Choroid plexus epithelial cell (primary cell): Measurements from ENCODE around the gene SRSF12.
A peak's percentile ranks its signal among the peaks of the same experiment; 100 is the strongest.

Experiments
- DNase-seq: peaks from one replicate; pipeline ENCODE4 v3.0.0-alpha.2; 2010; ENCODE audit warnings: low read depth
- H3K4me3 ChIP-seq: 2 replicates; pipeline ENCODE4 v1.5.1; 2011; ENCODE audit warnings: low read depth, mild to moderate bottlenecking, control low read depth, low read length, moderate library complexity
- TF ChIP-seq, protein P1 (sequence below): conservative IDR thresholded peaks from 2 replicates; pipeline ENCODE4 v1.5.1; 2011; ENCODE audit warnings: low read depth, mild to moderate bottlenecking, control low read depth, inconsistent platforms, low read length, moderate library complexity

Gene SRSF12

DNA sequence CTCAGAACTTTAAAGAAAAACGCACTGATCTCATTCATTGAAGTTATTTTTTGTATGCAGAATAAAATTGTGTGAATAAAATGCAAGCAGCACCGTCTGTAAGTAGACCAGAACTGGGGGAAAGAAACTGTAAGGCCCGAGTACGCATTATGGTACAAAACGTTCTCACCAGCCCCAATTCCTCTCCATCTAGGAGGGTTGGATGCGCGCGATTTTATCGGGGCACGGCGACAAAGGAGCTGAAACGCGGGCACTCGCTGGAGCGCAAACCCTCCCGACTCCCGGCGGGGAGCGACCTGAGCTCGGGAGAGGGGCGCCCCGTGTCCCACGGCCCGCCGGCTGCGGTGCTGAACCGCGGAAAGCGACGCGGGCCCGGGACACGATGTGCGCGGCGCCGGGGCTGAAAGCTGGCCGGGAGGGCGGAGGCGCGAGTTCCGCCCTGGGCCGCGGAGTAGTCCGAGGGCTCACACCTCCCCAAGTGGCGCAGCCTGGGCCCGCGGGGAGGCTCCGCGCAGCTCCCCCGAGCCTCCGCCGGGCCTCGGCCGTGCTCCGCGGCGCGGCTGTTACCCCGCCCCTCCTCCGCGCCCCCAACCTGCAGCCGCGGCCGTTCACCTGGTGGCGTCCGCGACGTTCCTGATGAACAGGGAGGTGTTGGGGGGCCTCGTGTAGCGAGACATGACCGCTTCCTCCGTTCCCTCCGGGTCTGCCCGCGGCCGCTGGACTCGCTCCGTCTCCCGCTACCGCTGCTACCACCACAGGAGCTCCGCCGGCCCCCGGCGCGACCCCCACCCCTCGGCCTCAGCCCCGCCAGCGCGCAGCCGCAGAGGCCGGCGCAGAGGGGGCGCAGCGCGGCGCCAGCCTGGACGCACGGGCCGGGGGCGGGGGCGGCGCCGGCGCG is at the start of gene SRSF12:
SRSF12 (minus strand) TSS at position 861 of the 898 bp plus-strand sequence; CDS start at position 677, 184 bp downstream.
- peak; percentile 27 for DNase-seq
- TF ChIP-seq, protein P1, sequence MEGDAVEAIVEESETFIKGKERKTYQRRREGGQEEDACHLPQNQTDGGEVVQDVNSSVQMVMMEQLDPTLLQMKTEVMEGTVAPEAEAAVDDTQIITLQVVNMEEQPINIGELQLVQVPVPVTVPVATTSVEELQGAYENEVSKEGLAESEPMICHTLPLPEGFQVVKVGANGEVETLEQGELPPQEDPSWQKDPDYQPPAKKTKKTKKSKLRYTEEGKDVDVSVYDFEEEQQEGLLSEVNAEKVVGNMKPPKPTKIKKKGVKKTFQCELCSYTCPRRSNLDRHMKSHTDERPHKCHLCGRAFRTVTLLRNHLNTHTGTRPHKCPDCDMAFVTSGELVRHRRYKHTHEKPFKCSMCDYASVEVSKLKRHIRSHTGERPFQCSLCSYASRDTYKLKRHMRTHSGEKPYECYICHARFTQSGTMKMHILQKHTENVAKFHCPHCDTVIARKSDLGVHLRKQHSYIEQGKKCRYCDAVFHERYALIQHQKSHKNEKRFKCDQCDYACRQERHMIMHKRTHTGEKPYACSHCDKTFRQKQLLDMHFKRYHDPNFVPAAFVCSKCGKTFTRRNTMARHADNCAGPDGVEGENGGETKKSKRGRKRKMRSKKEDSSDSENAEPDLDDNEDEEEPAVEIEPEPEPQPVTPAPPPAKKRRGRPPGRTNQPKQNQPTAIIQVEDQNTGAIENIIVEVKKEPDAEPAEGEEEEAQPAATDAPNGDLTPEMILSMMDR: no peak
- peak within 1 kb of the TSS; percentile 60 for H3K4me3 ChIP-seq

DNA sequence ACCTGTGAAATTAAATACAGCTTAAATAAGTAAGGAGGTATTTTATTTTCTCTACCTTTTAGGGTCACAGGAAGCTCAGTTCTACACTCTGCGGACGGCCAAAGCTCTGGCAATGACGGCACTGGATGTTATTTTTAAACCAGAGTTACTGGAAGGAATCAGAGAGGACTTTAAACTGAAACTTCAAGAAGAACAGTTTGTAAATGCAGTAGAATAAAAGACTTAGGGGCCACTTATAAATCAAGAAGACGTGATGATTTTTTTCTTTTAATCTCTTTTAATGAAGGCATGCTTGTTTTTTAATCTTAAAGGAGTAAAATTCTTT is 44.1 kb upstream of the SRSF12 start:
- DNase-seq: no peak
- TF ChIP-seq, protein P1: no peak
- H3K4me3 ChIP-seq: no peak overlapping the region

DNA sequence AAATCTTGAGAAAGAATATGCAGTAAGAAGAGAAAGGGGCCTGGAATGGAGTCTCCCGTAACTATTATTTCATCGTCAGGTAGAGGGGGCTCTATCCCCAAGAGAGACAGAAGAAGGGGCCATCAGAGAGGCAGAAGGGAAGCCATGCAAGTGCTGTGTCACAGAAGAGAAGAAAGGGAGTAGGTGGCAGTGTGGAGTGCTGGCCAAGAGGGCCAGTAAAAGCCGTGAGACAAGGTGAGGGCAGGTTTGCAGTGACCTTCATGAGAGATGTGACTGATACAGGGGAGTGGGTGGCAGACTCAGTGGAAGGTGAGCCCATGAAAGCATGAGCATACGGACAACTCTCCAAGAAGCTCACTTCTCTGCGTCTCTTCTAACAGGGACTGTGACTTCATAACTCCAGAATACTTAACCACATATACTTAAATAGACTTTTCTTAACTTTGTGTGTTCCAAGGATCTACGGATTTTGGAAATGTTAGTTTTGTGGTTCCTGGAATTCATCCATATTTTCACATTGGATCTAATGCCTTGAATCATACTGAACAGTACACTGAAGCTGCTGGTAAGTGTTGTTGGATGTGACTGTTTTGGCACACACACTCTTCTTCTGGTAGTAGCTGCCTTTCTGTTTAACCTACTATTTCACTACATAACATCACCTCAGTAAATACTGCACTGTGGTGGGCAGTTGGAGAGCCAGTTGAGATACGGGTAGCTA is 43.6 kb upstream of the SRSF12 start:
- TF ChIP-seq, protein P1: no peak
- no peak for DNase-seq

DNA sequence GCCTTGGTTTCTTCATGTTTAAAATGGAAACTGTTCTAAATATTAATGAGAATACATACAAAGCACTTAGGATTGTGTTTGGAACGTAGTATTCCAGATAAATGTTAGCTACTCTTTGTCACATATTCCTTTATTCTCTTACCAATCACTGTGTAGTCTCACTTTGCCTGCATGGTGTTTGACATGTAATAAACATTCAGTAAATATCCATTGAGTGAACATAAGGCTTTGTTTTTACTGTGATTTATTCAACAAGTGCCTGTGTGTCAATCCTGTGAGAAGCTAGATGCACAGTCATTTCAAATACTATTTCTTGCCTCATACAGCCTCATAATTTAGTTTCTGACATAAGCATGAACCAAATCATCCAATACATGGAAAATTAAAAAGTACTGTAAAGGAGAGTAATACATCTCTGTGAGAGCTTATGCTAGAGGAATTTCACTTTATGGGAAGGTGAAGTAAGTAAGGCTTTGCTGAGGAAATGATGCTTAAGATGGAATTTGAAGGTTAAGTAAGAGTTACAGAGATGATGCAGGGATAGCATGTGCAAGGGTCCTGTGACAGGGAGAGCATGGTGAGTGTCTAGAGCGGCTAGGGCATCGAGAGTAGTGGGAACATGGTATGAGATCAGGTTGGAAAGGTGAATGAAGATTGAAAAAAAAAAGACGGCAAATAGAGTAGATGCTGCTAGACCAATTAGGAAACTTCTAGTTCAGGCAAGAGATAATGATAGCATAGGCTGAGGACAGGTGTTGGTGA is 42.6 kb upstream of the SRSF12 start:
- DNase-seq: no peak
- H3K4me3 ChIP-seq: no peak overlapping the region
- TF ChIP-seq, protein P1: no peak

More for the DNA sequence above, 43.6 kb upstream of the SRSF12 start:
- no peak overlapping the region for H3K4me3 ChIP-seq

DNA sequence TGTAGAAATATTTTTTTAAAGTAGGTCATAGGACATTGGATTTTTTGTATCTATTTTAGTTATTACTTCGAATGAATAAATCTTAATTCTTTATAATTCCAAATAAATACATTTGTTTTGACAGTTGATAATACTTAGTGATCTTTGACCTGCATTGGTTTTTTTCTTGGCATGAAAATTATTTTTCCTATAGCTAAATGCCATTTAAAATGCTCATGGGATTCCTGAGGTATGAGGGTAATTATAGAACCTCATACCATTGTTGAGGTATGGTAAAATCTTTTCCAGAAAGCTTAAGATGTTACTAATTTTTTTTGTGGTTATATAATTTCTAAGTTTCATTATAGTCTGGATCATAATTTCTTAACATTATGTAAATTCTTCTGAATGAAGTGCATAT is 36.3 kb upstream of the SRSF12 start:
- peak; percentile 35 for DNase-seq
- TF ChIP-seq, protein P1: no peak
- no peak overlapping the region for H3K4me3 ChIP-seq

DNA sequence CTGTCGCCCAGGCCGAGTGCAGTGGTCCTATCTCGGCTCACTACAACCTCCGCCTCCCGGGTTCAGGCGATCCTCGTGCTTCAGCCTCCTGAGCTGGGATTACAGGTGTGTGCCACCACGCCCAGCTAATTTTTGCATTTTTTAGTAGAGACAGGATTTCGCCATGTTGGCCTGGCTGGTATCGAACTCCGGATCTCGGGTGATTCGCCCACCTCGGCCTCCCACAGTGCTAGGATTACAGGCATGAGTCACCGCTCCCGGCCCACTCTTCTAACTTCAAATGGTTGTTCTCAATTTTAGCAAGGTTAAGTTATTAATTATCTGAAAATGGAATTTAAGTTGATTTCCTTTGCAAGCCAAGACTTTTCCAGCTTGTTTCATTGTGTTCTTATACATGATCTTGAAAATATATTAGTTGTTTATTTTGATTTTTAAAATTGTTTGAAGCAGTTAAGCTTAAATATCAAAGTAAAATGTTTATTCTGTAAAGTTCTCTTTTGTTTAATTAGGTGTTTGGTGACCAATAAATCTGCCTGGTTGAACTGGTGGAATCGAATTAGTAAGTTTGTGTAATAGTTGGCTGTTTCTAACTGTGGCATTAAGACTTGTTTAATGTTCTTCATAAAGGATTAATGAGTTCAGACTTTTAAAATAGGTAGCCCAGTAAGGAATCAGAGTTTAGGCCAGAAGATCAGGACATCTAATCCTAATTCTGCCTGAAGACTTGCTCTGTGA is 30.3 kb upstream of the SRSF12 start:
- DNase-seq: no peak
- no peak overlapping the region for H3K4me3 ChIP-seq
- TF ChIP-seq, protein P1: no peak
